GM12891 (cell line): ENCODE data around the gene PIP5K1C.
"Not testable (repeated sequence)": the region's sequence is repeated elsewhere in the genome, so short reads cannot be mapped to it uniquely, and the experiment has no call there.

ENCODE experiments used
- DNase-seq: peaks from one replicate; pipeline ENCODE4 v3.0.0; 2011; ENCODE audit warnings: low spot score; ENCODE audit not compliant: insufficient read length
- FAIRE-seq: peaks from 2 replicates; lab custom pipeline; 2011; peaks lifted over from hg19 to GRCh38; lab: Jason Lieb, UNC
- PAX5 ChIP-seq: IDR thresholded peaks from 2 replicates; pipeline ENCODE4 v1.6.1; 2011; ENCODE audit warnings: low read length, moderate library complexity, mild to moderate bottlenecking; ENCODE audit not compliant: insufficient read depth, severe bottlenecking
- POLR2A ChIP-seq: IDR thresholded peaks from 2 replicates; pipeline ENCODE4 v1.6.1; 2011; ENCODE audit warnings: low read depth, low read length, control low read depth
- POLR2AphosphoS5 ChIP-seq: IDR thresholded peaks from 2 replicates; pipeline ENCODE4 v1.6.1; 2011; ENCODE audit warnings: low read depth, low read length, control low read depth
- POU2F2 ChIP-seq: IDR thresholded peaks from 2 replicates; pipeline ENCODE4 v1.6.1; 2011; ENCODE audit warnings: low read depth, mild to moderate bottlenecking, control low read depth, low read length, moderate library complexity
- SPI1 ChIP-seq: IDR thresholded peaks from 2 replicates; pipeline ENCODE4 v1.6.1; 2011; ENCODE audit warnings: low read depth, low read length, control low read depth
- TAF1 ChIP-seq: IDR thresholded peaks from 2 replicates; pipeline ENCODE4 v1.6.1; 2011; ENCODE audit warnings: low read depth, low read length, control low read depth

The PIP5K1C gene

DNA sequence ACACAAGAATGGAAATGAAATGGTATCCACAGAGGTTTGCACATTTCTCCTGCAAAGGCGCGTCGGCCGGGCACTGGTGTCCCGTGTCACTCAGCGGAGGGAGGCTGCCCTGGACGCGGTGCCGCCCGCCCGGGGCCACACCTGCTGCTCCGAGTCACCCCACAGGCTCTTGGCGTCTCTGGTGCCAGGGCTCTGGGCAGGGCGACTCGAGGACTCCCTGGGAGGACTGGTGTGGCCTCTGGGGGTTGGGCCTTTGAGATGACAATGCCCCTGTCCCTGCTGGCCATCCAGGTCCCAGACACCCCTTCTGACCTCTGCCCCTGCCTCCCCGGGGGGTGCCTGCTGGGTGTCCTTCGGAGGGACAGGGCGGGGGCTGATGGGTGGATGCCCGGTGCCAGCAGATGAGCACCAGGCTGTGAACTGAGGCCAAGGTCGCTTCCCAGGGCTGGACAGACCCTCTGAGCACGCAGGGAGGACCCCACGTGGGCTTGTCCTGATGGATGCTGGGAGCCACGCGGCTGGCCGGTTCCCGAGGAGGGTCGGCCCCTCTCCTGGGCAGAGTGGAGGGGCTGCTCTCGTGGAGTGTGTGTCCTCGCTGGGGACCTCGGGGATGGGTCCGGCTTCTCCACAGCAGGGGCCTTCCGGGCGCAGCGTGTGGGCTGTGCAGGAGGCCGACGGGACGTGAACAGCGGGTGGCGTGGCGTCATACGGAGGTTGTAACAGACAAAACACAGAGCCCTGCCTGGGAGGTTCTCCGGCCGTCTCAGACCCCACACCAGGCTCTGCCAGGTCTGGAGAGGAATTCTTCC is 69.0 kb downstream of the PIP5K1C start:
- no peak for DNase-seq
- TF ChIP-seq PAX5 (no peak), TAF1 (no peak), SPI1 (no peak), POLR2AphosphoS5 (no peak), POU2F2 (no peak), POLR2A (no peak)
- FAIRE-seq = no peak

DNA sequence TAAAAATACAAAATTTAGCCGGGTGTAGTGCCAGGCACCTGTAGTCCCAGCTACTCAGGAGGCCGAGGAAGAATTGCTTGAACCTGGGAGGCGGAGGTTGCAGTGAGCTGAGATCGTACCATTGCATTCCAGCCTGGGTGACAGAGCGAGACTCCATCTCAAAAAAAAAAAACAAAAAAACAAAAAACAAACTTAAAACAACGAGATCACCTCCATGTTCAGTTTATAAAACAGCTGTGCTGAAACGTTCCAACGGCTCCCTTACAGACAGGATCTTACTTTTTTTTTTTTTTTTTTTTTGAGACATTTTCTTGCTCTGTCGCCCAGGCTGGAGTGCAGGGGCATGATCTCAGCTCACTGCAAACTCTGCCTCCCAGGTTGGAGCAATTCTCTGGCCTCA is 71.5 kb downstream of the PIP5K1C start:
- DNase-seq, FAIRE-seq: not testable (repeated sequence)

DNA sequence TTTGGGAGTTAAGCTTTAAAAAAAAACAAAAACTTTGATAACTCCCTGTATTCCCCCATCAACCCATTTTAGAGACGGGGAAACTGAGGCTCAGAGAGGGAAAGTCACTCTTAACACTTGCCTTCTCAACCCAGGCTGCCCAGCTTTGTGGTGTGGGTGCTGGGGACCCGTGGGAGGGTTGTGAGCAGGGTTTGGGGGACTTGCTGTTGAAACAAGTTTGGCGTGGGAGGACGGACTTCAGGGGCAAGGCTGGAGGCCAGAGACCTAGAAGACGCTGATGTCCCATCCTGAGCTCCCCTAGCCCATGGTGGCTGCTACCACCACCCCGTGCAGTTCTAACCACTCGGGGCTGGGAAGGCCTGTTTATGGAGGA is 72.9 kb downstream of the PIP5K1C start:
- no peak for TF ChIP-seq POU2F2
- TF ChIP-seq PAX5 = no peak
- no peak for TF ChIP-seq POLR2AphosphoS5
- TF ChIP-seq SPI1 = no peak
- no peak for TF ChIP-seq TAF1
- no peak for TF ChIP-seq POLR2A
- FAIRE-seq (no peak), DNase-seq (no peak)

DNA sequence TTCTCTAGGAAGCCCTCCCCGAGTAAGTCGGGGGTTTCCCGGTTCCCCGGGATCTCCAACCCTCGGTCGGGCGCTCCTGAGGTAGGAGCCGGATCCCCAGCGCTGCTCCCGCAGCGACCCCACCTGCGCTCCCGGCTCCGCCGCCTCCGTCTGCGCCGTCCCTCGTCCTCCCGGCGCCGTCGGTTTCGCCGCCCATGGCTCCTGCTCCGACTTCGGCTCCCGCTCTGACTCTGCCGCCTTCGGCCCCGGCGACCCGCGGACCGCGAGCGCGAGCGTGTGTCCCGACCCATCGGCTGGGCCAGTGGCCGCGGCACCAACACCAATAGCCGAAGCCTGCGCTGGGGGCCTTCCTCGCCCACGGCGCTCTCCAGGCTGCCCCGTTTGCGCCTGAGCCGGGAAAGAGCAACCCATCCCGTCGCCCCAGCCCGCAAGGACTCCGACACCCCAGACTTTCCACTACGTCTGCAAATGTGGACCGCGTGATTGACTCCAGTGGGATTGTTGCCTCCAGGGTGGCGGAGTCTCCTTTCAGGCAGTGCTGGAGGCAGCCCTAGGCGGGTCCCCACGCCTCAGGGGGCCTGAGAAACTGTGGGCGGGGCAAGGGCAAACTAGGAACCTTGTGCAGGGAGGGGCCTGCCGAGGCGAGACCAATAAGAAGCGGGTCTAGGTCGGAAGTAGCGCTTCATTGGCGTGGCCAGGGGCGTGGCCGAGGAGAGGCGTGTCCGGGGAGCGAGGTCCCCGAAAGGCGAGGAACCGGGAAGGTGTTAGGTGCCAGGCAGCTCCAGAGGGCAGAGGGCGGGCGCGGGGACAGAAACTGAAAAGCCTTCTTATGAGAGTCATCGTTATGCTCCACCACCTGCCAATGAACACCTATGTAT is 73.6 kb downstream of the PIP5K1C start, which contains the start of gene CACTIN:
Gene CACTIN, minus strand, starts transcription at position 318 of the 878 bp plus-strand sequence. Its CDS starts 28 bp downstream, at position 290.
- TF ChIP-seq POLR2A = peak; percentile 89
- TF ChIP-seq POLR2AphosphoS5 = peak; percentile 92
- peak; percentile 36 for TF ChIP-seq PAX5
- peak; percentile 62; the same call in 1 of the 2 replicates for TF ChIP-seq POU2F2
- peak; percentile 68 for TF ChIP-seq TAF1
- TF ChIP-seq SPI1 = peak; percentile 41; the same call in 1 of the 2 replicates
- FAIRE-seq = peak; percentile 99
- DNase-seq = peak; percentile 100

DNA sequence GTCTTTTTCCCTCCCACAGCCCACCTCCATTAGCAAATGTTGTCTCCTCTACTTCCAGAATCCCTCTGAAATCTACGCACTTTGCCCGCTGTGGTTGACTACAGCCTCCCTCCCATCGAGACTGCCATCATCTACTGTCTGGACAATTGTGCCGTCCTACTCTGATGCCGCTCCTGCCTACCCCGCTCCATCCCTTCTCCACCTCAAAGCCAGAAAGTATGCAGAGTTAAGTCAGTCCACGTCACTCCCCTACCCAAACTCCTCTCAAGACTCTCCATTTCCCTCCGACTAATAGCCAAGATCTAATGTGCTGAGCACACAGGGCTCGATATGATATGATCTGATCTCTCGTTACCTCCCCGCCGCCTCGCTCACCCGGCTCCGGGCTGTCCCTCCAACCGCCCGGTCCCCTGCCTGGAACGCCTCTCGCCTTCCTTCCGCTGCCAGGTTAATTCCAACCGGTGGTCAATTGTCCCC is 74.2 kb downstream of the PIP5K1C start:
- no peak for TF ChIP-seq SPI1
- no peak for TF ChIP-seq POLR2AphosphoS5
- DNase-seq (no peak), FAIRE-seq (peak; percentile 20)

DNA sequence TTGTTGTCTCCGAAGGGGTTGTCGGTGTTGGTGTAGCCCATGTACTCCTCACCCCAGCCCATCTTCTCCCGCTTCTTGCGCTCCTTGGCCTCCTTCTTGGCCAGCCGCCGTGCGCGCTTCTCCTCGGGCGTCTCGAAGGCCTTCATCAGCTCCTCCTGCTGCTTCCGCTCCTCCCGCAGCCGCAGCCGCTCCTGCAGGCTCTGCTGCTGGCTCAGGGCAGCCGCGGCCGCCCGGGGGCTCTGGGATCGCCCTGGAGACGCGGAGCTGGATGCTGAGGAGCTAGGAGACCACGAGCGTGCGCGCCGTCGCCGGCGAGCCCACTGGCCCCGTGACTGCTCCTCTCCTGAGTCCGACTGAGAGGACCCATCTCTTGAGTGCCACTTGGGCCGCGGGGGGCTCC is 76.6 kb downstream of the PIP5K1C start:
- no peak for TF ChIP-seq SPI1
- TF ChIP-seq PAX5 = no peak
- TF ChIP-seq POU2F2 = no peak
- no peak for TF ChIP-seq POLR2AphosphoS5
- no peak for TF ChIP-seq POLR2A
- TF ChIP-seq TAF1 = no peak
- FAIRE-seq (no peak), DNase-seq (no peak)

DNA sequence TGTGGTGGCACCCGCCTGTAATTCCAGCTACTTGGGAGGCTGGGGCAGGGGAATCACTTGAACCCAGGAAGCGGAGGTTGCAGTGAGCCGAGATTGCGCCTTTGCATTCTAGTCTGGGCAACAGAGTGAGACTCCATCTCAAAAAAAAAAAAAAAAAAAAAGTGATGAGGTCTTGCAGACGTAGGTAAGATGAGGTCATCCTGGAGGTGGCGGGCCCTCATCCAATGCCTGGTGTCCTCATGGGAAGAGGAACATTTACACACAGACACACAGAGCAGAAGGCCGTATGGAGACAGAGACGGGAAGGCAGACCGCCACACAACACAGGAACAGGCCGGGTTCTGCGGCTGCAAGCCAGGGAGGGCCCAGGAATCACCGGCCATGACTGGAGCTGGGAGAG is 78.0 kb downstream of the PIP5K1C start:
- TF ChIP-seq POLR2AphosphoS5 (no peak), POLR2A (no peak), POU2F2 (no peak), SPI1 (no peak), TAF1 (no peak), PAX5 (no peak)
- no peak for FAIRE-seq
- no peak for DNase-seq

DNA sequence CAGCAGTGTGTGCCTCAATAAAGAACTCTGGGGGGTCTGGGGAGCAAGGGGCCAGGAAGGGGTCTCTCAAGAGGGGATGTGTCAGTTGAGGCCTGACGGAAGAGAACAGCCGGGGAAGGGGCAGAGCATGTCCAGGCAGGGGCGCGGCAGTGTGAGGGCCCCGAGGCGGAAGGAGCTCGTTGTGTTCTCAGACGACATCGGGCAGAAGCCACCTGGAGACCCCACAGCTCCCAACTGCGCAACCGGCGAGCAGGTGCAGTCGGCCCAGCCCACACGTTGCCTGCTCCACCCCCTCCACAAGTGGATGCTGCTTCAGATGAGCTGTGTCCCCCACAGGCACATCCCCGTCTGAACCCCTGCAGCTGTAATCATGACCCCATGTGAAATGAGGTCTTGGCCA is 78.6 kb downstream of the PIP5K1C start:
- DNase-seq = no peak
- no peak for FAIRE-seq
- no peak for TF ChIP-seq POLR2AphosphoS5
- no peak for TF ChIP-seq PAX5
- no peak for TF ChIP-seq POU2F2
- no peak for TF ChIP-seq TAF1
- TF ChIP-seq POLR2A = no peak
- TF ChIP-seq SPI1 = no peak

DNA sequence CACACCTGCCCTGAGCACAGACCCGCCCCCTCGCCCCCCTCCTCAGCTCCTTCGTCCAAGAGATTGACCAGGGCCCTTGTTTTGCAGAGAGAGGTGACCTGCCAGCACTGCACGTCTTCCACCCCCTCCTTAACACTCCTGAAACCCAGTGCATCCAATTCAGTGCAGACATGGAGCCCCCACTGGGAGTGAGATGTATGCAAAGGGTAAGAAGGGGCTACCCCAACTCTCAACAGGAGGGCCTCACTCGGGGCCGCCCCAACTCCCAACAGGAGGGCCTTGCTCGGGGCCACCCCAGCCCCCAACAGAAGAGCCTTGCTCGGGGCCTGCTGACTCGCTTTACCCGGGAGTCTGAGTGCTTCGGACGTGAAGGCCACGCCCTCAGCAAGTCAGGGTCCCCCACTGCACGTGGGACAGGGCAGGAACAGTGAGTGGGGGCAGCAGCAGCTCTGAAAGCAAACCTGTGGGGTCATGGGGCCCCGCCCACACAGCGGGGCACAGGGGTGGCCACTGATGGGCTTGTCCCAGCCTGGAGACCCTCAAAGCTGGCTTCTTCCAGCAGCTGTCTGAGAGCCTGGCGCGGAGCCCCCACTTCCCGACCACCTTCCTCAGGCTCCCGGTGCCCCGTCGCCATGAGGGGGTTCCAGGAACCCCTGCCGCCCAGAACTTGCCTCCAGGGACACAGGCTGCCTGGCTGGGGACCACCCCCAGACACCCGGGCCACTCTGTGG is 79.3 kb downstream of the PIP5K1C start:
- TF ChIP-seq PAX5 (no peak), TAF1 (no peak), SPI1 (no peak), POLR2A (no peak), POLR2AphosphoS5 (no peak), POU2F2 (no peak)
- FAIRE-seq (no peak), DNase-seq (no peak)
